H1 (cell line): ENCODE results near the gene PUSL1. TPM values are rescaled to one million over a fixed set of nuclear protein-coding genes. Genes with fewer than 3 reads are reported as not detected.

Experiments used
- CTCF ChIA-PET: fragments of 300-600 bp; sonication (Branson Sonifier 250); formaldehyde crosslinking; loops from one replicate; lab custom pipeline; 2021; ENCODE audit not compliant: partially characterized antibody; lab: Charles Lee
- POLR2A ChIA-PET: fragments of 300-600 bp; sonication (Branson Sonifier 250); formaldehyde crosslinking; loops from one replicate; lab custom pipeline; 2021; ENCODE audit warnings: inconsistent platforms; ENCODE audit not compliant: partially characterized antibody; lab: Charles Lee
- DNase-seq, 2 experiments: peaks; one replicate each; pipeline versions ENCODE4 v3.0.0 to v3.0.0-alpha.2; 2010 to 2022; ENCODE audit warnings: low spot score in 2 of 2, low read depth in 1 of 2, mixed read lengths in 1 of 2
- FAIRE-seq: peaks from 2 replicates; lab custom pipeline; 2011; peaks lifted over from hg19 to GRCh38; lab: Jason Lieb, UNC
- H2AFZ ChIP-seq: 2 replicates; pipeline ENCODE4 v1.8.1; 2012; ENCODE audit warnings: low read length, inconsistent platforms
- H2AK5ac ChIP-seq: 2 replicates; pipeline ENCODE4 v1.6.1; 2013; ENCODE audit warnings: low read depth, low read length
- H2BK120ac ChIP-seq: replicated peaks from 2 replicates; pipeline ENCODE3; 2013; ENCODE audit warnings: low read depth, low read length, inconsistent platforms
- H2BK12ac ChIP-seq: 2 replicates; pipeline ENCODE4 v1.6.1; 2013; ENCODE audit warnings: low read depth, low read length
- H2BK15ac ChIP-seq: 2 replicates; pipeline ENCODE4 v1.6.1; 2013; ENCODE audit warnings: low read length
- H2BK20ac ChIP-seq: 2 replicates; pipeline ENCODE4 v1.6.1; 2013; ENCODE audit warnings: low read length
- H2BK5ac ChIP-seq: 2 replicates; pipeline ENCODE4 v1.6.1; 2013; ENCODE audit warnings: low read depth, low read length
- H3K14ac ChIP-seq: 2 replicates; pipeline ENCODE4 v1.6.1; 2013; ENCODE audit warnings: inconsistent platforms; ENCODE audit not compliant: insufficient read length
- H3K18ac ChIP-seq: 2 replicates; pipeline ENCODE4 v1.6.1; 2013; ENCODE audit warnings: low read length; ENCODE audit errors: extremely low read depth
- H3K23ac ChIP-seq: 2 replicates; pipeline ENCODE4 v1.6.1; 2013; ENCODE audit warnings: inconsistent platforms; ENCODE audit not compliant: insufficient read length
- H3K23me2 ChIP-seq: 2 replicates; pipeline ENCODE4 v1.6.1; 2013; ENCODE audit warnings: low read depth, low read length
- H3K27ac ChIP-seq: 2 replicates; pipeline ENCODE4 v1.6.1; 2011; ENCODE audit warnings: low read depth, low read length, inconsistent platforms
- H3K27me3 ChIP-seq, 4 experiments: replicated peaks in 1 of 4; 1 replicate in 1 of 4; 2 replicates in 3 of 4; pipeline versions ENCODE4 v1.6.1 to v1.8.1; 2011 to 2013; ENCODE audit warnings: low read length in 3 of 4, mild to moderate bottlenecking in 3 of 4, inconsistent platforms in 2 of 4, mixed read lengths in 2 of 4, moderate library complexity in 1 of 4; ENCODE audit not compliant: control insufficient read depth in 3 of 4, insufficient read depth in 3 of 4; ENCODE audit errors: extremely low read depth in 1 of 4
- H3K36me3 ChIP-seq, 4 experiments: 2 replicates each; pipeline versions ENCODE4 v1.6.1 to v1.8.1; 2011 to 2013; ENCODE audit warnings: mild to moderate bottlenecking in 4 of 4, low read length in 3 of 4, moderate library complexity in 2 of 4, control low read depth in 1 of 4, inconsistent platforms in 1 of 4; ENCODE audit not compliant: insufficient read depth in 4 of 4, control insufficient read depth in 2 of 4
- H3K4ac ChIP-seq: replicated peaks from 2 replicates; pipeline ENCODE3; 2013; ENCODE audit warnings: low read length, low read depth, mixed read lengths, inconsistent platforms; ENCODE audit not compliant: insufficient read length
- H3K4me1 ChIP-seq, 4 experiments: replicated peaks in 1 of 4; 1 replicate in 1 of 4; 2 replicates in 3 of 4; pipeline versions ENCODE4 v1.6.1 to v1.8.1; 2011 to 2013; ENCODE audit warnings: low read length in 3 of 4, inconsistent platforms in 2 of 4, mixed read lengths in 1 of 4; ENCODE audit not compliant: insufficient read depth in 4 of 4, control insufficient read depth in 3 of 4
- H3K4me2 ChIP-seq, 2 experiments: 2 replicates each; pipeline versions ENCODE4 v1.6.1 to v1.8.1; 2011 to 2013; ENCODE audit warnings: low read depth in 2 of 2, low read length in 2 of 2, control low read depth in 1 of 2, inconsistent platforms in 1 of 2, mild to moderate bottlenecking in 1 of 2; ENCODE audit not compliant: insufficient read depth in 1 of 2
- H3K4me3 ChIP-seq, 4 experiments: fragments of 200-600, 300-600 bp in 1 of 4; sonication (generic), shearing (Covaris generic), sonication (Bioruptor Twin) in 1 of 4; 2 replicates each; pipeline versions ENCODE4 v1.5.1 to v1.8.1; 2011 to 2016; ENCODE audit warnings: low read length in 4 of 4, low read depth in 3 of 4, control low read depth in 2 of 4, inconsistent platforms in 2 of 4, mild to moderate bottlenecking in 2 of 4, mixed read lengths in 1 of 4, moderate library complexity in 1 of 4; ENCODE audit not compliant: insufficient read depth in 2 of 4; ENCODE audit errors: extremely low read depth in 1 of 4
- H3K56ac ChIP-seq: replicated peaks from 2 replicates; pipeline ENCODE3; 2013; ENCODE audit warnings: low read depth, mild to moderate bottlenecking, mixed read lengths, low read length, inconsistent platforms; ENCODE audit not compliant: insufficient read length
- H3K79me1 ChIP-seq: 2 replicates; pipeline ENCODE4 v1.6.1; 2013; ENCODE audit warnings: low read depth, low read length, control low read depth
- H3K79me2 ChIP-seq, 2 experiments: 2 replicates each; pipeline versions ENCODE4 v1.6.1 to v1.8.1; 2012 to 2013; ENCODE audit warnings: low read length in 2 of 2, mild to moderate bottlenecking in 2 of 2, inconsistent platforms in 1 of 2; ENCODE audit not compliant: insufficient read depth in 2 of 2, control insufficient read depth in 1 of 2
- H3K9ac ChIP-seq, 4 experiments: replicated peaks in 1 of 4; 1 replicate in 1 of 4; 2 replicates in 3 of 4; pipeline versions ENCODE4 v1.6.1 to v1.8.1; 2011 to 2013; ENCODE audit warnings: low read depth in 3 of 4, low read length in 3 of 4, control low read depth in 2 of 4, mild to moderate bottlenecking in 2 of 4, moderate library complexity in 2 of 4, inconsistent platforms in 1 of 4; ENCODE audit errors: extremely low read depth in 1 of 4
- H3K9me3 ChIP-seq, 2 experiments: 2 replicates each; pipeline versions ENCODE4 v1.6.1 to v1.8.1; 2012 to 2013; ENCODE audit warnings: mild to moderate bottlenecking in 2 of 2, moderate library complexity in 2 of 2, control low read depth in 1 of 2, inconsistent platforms in 1 of 2, low read depth in 1 of 2, low read length in 1 of 2, mixed read lengths in 1 of 2; ENCODE audit not compliant: insufficient read depth in 2 of 2
- H4K20me1 ChIP-seq, 2 experiments: replicated peaks in 1 of 2; 2 replicates each; pipeline versions ENCODE3 to v1.8.1; 2011 to 2013; ENCODE audit warnings: inconsistent platforms in 2 of 2, low read length in 2 of 2, mild to moderate bottlenecking in 1 of 2; ENCODE audit not compliant: insufficient read depth in 2 of 2, control insufficient read depth in 1 of 2
- H4K5ac ChIP-seq: 2 replicates; pipeline ENCODE4 v1.6.1; 2013; ENCODE audit warnings: low read length, low read depth, mixed read lengths, inconsistent platforms; ENCODE audit not compliant: insufficient read length
- H4K8ac ChIP-seq: 2 replicates; pipeline ENCODE4 v1.8.0; 2013; ENCODE audit warnings: mild to moderate bottlenecking, moderate library complexity, low read length, inconsistent platforms; ENCODE audit not compliant: insufficient read depth; ENCODE audit errors: extremely low read depth
- H4K91ac ChIP-seq: replicated peaks from 2 replicates; pipeline ENCODE3; 2013; ENCODE audit warnings: low read length, mixed read lengths, inconsistent platforms; ENCODE audit not compliant: insufficient read length
- ASH2L ChIP-seq: fragments of 200-600, 300-600 bp; sonication (generic); IDR thresholded peaks from one replicate; pipeline ENCODE4 v1.7.1; 2017; ENCODE audit warnings: low read length
- E2F6 ChIP-seq: IDR thresholded peaks from 2 replicates; pipeline ENCODE4 v1.6.1; 2012; ENCODE audit warnings: inconsistent platforms
- RFX5 ChIP-seq: IDR thresholded peaks from 2 replicates; pipeline ENCODE4 v1.6.1; 2011; ENCODE audit warnings: low read depth, low read length, improper control_type of control experiment, borderline replicate concordance
- SIRT6 ChIP-seq: IDR thresholded peaks from one replicate; pipeline ENCODE4 v1.7.1; 2012; ENCODE audit warnings: low read length, inconsistent platforms
- TAF1 ChIP-seq: IDR thresholded peaks from 2 replicates; pipeline ENCODE4 v1.6.1; 2011; ENCODE audit warnings: mild to moderate bottlenecking, low read depth, low read length
- TEAD4 ChIP-seq: IDR thresholded peaks from 2 replicates; pipeline ENCODE4 v1.6.1; 2012; ENCODE audit warnings: low read depth, low read length, inconsistent platforms, mixed read lengths
- YY1 ChIP-seq: IDR thresholded peaks from 2 replicates; pipeline ENCODE4 v1.6.1; 2011; ENCODE audit warnings: low read depth, mild to moderate bottlenecking, low read length
- WGBS, 2 experiments: shearing (Covaris generic) in 1 of 2; methylation state at CpG; one replicate each; pipeline versions ENCODE4 v1.1.6 to v1.1.7; 2013 to 2015; ENCODE audit warnings: low lambda C conversion rate in 2 of 2, mixed read lengths in 2 of 2, inconsistent platforms in 1 of 2, low coverage in 1 of 2, missing lambda C conversion rate in 1 of 2; ENCODE audit not compliant: insufficient replicate concordance in 2 of 2, insufficient coverage in 1 of 2, insufficient read length in 1 of 2; ENCODE audit errors: extremely low coverage in 1 of 2, missing lambda C conversion rate in 1 of 2; 5-methylcytosine and 5-hydroxymethylcytosine counted together
- polyA plus RNA-seq, 7 experiments: library from polyadenylated mRNA; depleted of rRNA in 3 of 7; stranded (reverse) in 5 of 7; unstranded in 2 of 7; fragments of >200 nt in 5 of 7; fragments of 200-250 nt in 2 of 7; gene quantifications; 1 replicate in 5 of 7; 2 replicates in 1 of 7; 4 replicates in 1 of 7; pipeline versions ENCODE4 v1.2.1 to v1.2.3, GENCODE V29; 2011 to 2013; ENCODE audit warnings: missing spikeins in 2 of 7, mixed read lengths in 2 of 7
- total RNA-seq: library from RNA; stranded (reverse); fragmentation: NEBNext Ultra II Directional; extraction: Animal tissue kit (Norgen Biotek cat#: 25700); gene quantifications from 2 replicates; pipeline ENCODE4 v1.2.1, GENCODE V29; 2021

The PUSL1 gene
- total and polyA plus RNA-seq, 2 of the 8 experiments (the other 6 are each of a cell fraction or from before 2014, with no cell fraction given): 38.8 to 87.4 TPM

- H4K91ac ChIP-seq: no peak overlapping the region
- DNase-seq: peak in 1 of 2 experiments; percentile 87
- no peak overlapping the region for H3K14ac ChIP-seq
- H3K27ac ChIP-seq: no peak overlapping the region
- H3K23me2 ChIP-seq: no peaks in the 10 kb centered on the region
- H2BK12ac ChIP-seq: no peak overlapping the region
- peak overlapping the region in 2 of 4 experiments; percentile 34 to 47; a peak in 4 of 8 replicates for H3K4me3 ChIP-seq
- no peaks in the 10 kb centered on the region for H3K79me2 ChIP-seq
- FAIRE-seq: no peak
- no peak overlapping the region for H3K56ac ChIP-seq
- H4K8ac ChIP-seq: no peak overlapping the region
- H3K9ac ChIP-seq: no peak overlapping the region
- no peak overlapping the region for H2BK20ac ChIP-seq
- 65% methylated on average over 35 of the region's 94 CpGs; no CpG with 5 or more reads in 1 of the 2 experiments for WGBS, 2 experiments
- H3K4me2 ChIP-seq: peak overlapping the region; percentile 35 to 61; a peak in 3 of 4 replicates
- no peak overlapping the region for H3K23ac ChIP-seq
- H3K27me3 ChIP-seq: peaks cover 0 to 3% (median 0%) of the 10 kb centered on the region in 4 experiments; a peak in 1 of 7 replicates
- no peak overlapping the region for H3K4ac ChIP-seq
- H3K9me3 ChIP-seq: no peaks in the 10 kb centered on the region
- no peaks in the 10 kb centered on the region for H3K79me1 ChIP-seq
- H2BK120ac ChIP-seq: no peak overlapping the region
- no peak overlapping the region; the same call in 1 of the 2 replicates for H3K18ac ChIP-seq
- H2AK5ac ChIP-seq: peak overlapping the region; percentile 24; the same call in 1 of the 2 replicates
- H4K5ac ChIP-seq: no peak overlapping the region
- H4K20me1 ChIP-seq: peaks cover 2 to 6% of the 10 kb centered on the region in 2 experiments
- ChIA-PET CTCF (no interaction called here), POLR2A (no interaction called here)
- peaks cover 0 to 8% (median 0%) of the 10 kb centered on the region in 4 experiments; a peak in 2 of 7 replicates for H3K4me1 ChIP-seq
- no peak overlapping the region for H2BK5ac ChIP-seq
- H3K36me3 ChIP-seq: peaks cover 0 to 7% (median 0%) of the 10 kb centered on the region in 4 experiments; a peak in 1 of 8 replicates
- no peak overlapping the region for H2BK15ac ChIP-seq
- no peak overlapping the region for H2AFZ ChIP-seq
- TF ChIP-seq YY1: no peak
- TF ChIP-seq TEAD4: no peak
- TF ChIP-seq RFX5: no peak
- TF ChIP-seq E2F6: peak; percentile 46; the same call in 1 of the 2 replicates
- TF ChIP-seq TAF1: 0 out of 2 replicates have a peak, but pooled peaks have one; percentile 15
- no peak for TF ChIP-seq ASH2L
- no peak for TF ChIP-seq SIRT6
Observed at GRCh38 chr1:1293263-1294249, 14.8 kb upstream of the PUSL1 start.
